Muscle layer of duodenum (tissue), 2 donors: ENCODE measurements around the gene ARR3.
"Not testable (repeated sequence)": the region's sequence is repeated elsewhere in the genome, so short reads cannot be mapped to it uniquely, and the experiment has no call there.

Source experiments
- H3K27ac ChIP-seq: one replicate; pipeline ENCODE4 v1.7.0; 2013; ENCODE audit warnings: mild to moderate bottlenecking, low read length
- H3K27me3 ChIP-seq: one replicate; pipeline ENCODE4 v1.7.0; 2013; ENCODE audit warnings: low read depth, mild to moderate bottlenecking, control low read depth, low read length
- H3K36me3 ChIP-seq, 2 donors: one replicate each; pipeline ENCODE4 v1.7.0; 2013; ENCODE audit warnings: low read length in 2 of 2, control low read depth in 1 of 2, mild to moderate bottlenecking in 1 of 2; ENCODE audit not compliant: insufficient read depth in 2 of 2, control insufficient read depth in 1 of 2
- H3K4me1 ChIP-seq, 2 donors: one replicate each; pipeline ENCODE4 v1.7.0; 2013; ENCODE audit warnings: low read length in 2 of 2, mild to moderate bottlenecking in 2 of 2, control low read depth in 1 of 2, moderate library complexity in 1 of 2; ENCODE audit not compliant: insufficient read depth in 2 of 2, control insufficient read depth in 1 of 2
- H3K4me3 ChIP-seq, 2 donors: one replicate each; pipeline ENCODE4 v1.7.0; 2013; ENCODE audit warnings: low read length in 2 of 2, low read depth in 1 of 2, mild to moderate bottlenecking in 1 of 2
- H3K9me3 ChIP-seq, 2 donors: one replicate each; pipeline ENCODE4 v1.7.0; 2013; ENCODE audit warnings: low read length in 2 of 2, control low read depth in 1 of 2, mild to moderate bottlenecking in 1 of 2; ENCODE audit not compliant: control insufficient read depth in 1 of 2
- donor health status: healthy.

The ARR3 gene

DNA sequence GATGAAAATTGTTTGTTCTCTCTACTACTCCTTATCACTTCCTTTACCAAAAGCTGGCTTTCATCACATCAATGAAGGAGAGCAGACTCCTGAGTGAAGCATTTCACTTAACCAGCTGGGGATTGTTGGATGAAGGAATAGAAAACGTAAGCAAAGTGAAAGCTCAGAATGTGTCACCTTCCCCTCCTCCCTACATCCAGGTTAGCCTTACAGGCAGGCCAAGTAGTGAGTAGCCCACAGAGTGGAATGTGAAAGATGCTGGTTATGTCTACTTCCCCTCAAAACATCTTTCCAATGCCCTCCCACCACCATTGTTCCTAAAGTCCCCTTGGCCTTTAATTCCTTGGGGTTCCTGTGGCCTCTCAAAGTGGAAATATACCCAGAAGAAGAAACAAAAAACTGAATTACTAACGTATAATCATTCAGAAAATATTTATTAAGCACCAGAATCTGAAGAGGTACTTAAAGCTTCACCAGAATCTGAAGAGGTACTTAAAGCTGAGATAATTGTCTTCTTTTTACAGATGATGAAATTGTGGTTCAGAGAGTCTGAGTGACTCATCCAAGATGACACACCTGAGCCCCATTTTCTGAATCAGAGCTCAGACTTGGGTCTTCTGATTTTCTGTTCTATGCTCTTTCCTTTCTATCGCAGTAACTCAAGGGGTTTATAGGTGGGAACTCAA, 14.6 kb upstream of the ARR3 start:
- no peaks in the 10 kb centered on the region for H3K9me3 ChIP-seq

DNA sequence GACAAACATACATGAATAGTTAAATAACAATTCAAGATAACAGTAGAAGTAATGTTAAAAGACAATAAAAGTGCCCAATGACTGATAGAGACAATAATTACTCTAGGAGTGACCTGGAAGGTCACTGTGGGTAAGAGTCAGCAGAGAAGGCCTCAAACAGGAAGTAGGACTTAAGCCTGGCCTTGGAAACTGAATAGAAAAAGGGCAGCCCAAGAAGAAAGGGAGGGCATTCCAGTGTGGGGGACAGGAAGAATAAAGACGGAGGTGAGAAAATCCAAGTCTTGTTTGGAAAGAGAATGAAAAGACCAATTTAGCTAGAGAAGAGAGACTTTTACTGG, 14.1 kb upstream of the ARR3 start:
- Histone ChIP-seq H3K36me3 (no peaks in the 10 kb centered on the region), H3K4me3 (no peak overlapping the region), H3K4me1 (no peaks in the 10 kb centered on the region), H3K27me3 (no peaks in the 10 kb centered on the region), H3K27ac (no peak overlapping the region), H3K9me3 (no peaks in the 10 kb centered on the region)

More for the DNA sequence above, 14.6 kb upstream of the ARR3 start:
- Histone ChIP-seq H3K4me3 (no peak overlapping the region), H3K27me3 (no peaks in the 10 kb centered on the region), H3K27ac (no peak overlapping the region), H3K36me3 (no peaks in the 10 kb centered on the region), H3K4me1 (no peaks in the 10 kb centered on the region)

DNA sequence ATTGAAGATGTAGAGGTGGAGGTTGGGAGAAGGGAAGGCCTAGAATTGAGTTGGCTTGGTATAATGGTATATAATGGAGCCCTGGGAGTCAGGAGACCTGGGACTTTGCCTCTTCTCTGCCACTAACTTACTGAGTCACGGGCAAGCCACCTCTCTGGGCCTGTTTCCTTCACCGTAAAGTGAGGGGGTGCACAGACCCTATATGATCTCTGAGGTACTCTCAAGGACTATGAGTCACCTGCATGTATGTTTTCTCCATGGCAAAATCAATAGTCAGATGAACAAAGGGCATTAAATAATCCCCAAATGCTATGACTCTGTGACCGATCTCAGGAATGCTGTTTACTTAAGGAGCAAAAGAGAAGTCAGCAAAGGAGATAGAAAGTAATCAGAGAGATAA, 13.2 kb upstream of the ARR3 start:
- H3K27ac ChIP-seq = no peak overlapping the region
- H3K27me3 ChIP-seq = no peaks in the 10 kb centered on the region
- no peaks in the 10 kb centered on the region for H3K36me3 ChIP-seq
- no peaks in the 10 kb centered on the region for H3K9me3 ChIP-seq
- H3K4me3 ChIP-seq = no peak overlapping the region
- H3K4me1 ChIP-seq = no peaks in the 10 kb centered on the region

GRCh38 chrX:70255452-70255851, 12.7 kb upstream of the ARR3 start:
- H3K4me3 ChIP-seq = no peak overlapping the region
- H3K27ac ChIP-seq = no peak overlapping the region
- no peaks in the 10 kb centered on the region for H3K9me3 ChIP-seq
- H3K27me3 ChIP-seq = no peaks in the 10 kb centered on the region
- H3K36me3 ChIP-seq = no peaks in the 10 kb centered on the region
- no peaks in the 10 kb centered on the region for H3K4me1 ChIP-seq

DNA sequence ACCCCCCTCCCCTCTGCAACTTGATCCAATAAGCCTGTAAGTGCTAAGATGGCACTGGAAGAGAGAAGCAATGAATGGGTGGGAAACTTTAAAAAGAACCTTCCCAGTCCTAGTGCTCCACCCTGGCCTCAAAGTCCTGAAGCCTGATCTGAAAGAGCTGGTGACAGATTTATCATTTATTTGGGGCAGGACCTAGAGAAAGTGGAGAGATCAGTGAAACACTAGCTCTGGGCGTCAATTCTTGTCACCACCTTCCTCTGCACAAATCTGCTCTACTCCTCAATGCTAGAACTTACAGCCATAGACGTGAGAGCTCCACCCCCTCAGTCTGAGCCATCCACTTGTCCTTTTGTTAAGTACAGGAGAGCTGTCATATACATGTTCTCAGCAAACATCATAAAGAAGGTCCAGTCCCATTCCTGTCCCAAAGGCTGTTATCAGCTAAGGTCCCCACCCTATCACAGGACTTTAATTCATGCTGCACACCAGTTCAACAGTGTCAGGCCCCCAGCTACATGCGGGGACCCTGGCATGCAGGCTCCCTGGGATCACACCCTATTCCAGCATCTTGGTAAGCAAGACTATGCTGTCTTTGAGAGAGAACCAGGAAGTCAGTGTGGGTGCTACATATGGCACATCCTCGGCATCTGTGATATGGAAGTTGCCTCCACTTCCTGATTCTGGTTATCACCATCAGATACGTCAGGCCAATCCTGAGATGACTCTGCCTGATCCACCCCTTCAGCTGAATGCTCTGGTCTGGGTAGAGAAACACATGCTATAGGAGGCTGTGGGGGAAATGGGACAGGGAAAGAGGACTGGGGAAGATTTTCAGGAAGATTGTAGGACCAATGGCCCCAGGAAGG, 10.5 kb upstream of the ARR3 start:
- H3K9me3 ChIP-seq = no peaks in the 10 kb centered on the region
- H3K27ac ChIP-seq = no peak overlapping the region

DNA sequence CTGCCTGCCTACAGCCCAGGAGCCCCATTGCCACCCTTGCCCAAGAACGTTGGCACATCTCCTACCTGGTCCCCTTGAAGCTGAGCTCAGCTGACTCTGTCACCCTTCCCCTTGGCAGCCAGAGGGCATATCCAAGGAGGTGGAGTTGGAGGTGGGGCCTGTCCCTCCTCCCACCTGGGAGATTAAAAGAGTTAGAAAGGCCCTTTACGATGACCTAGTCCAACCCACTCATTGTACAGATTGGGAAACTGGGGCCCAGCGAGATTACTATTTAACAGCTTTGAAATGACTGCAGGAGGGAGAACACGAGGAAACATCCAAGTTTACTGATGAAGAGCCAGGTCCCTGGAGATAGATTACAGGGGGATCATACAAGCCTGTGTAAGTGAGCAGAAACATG, 8.0 kb upstream of the ARR3 start, which contains the start of gene P2RY4:
Gene P2RY4, minus strand, starts transcription at position 101 of the 400 bp plus-strand sequence. CDS start 580 bp downstream, outside the sequence.
- Histone ChIP-seq H3K27me3 (no peaks in the 10 kb centered on the region), H3K36me3 (no peaks in the 10 kb centered on the region), H3K4me3 (no peak within 1 kb of the TSS), H3K4me1 (no peaks in the 10 kb centered on the region), H3K27ac (no peak within 1 kb of the TSS), H3K9me3 (no peaks in the 10 kb centered on the region)

More for the DNA sequence above, 10.5 kb upstream of the ARR3 start:
- Histone ChIP-seq H3K4me3 (no peak overlapping the region), H3K36me3 (no peaks in the 10 kb centered on the region), H3K4me1 (no peaks in the 10 kb centered on the region), H3K27me3 (no peaks in the 10 kb centered on the region)

DNA sequence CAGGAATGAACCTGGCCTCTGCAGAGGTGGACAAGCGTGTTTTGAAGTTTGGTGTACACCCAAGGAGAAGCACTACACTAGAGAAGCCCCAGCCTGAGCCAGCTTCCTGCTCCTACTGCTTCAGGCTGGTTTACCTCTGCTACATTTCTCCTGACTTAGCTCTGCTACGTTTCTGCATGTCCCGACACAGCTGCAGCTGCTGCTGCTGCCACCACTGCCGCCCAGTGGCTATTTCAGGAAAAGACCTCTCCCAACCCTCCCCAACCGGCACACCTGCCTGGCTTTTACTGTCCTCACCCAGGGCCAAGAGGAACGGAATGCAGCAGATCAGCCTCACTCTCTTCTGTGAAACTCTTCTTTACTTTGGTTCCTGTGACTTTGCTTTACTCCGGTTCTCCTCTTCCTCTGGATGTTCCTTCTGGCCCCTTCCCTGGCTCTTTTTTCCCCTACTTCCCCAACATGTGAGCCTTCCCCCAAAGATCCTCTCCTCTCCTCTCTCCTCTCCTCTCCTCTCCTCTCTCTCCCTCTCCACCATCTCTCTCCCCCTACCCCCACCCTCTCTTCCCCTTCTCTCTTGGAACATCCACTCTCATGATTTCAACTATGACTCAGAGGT, 5.1 kb upstream of the ARR3 start:
- no peaks in the 10 kb centered on the region for H3K4me1 ChIP-seq
- H3K4me3 ChIP-seq = no peak overlapping the region
- H3K27ac ChIP-seq = no peak overlapping the region
- no peaks in the 10 kb centered on the region for H3K9me3 ChIP-seq
- no peaks in the 10 kb centered on the region for H3K36me3 ChIP-seq
- H3K27me3 ChIP-seq = no peaks in the 10 kb centered on the region

GRCh38 chrX:70264784-70265183, 3.4 kb upstream of the ARR3 start:
- Histone ChIP-seq H3K27me3 (no peaks in the 10 kb centered on the region), H3K27ac (no peak overlapping the region), H3K4me1 (no peaks in the 10 kb centered on the region), H3K36me3 (no peaks in the 10 kb centered on the region), H3K9me3 (no peaks in the 10 kb centered on the region), H3K4me3 (no peak overlapping the region)

DNA sequence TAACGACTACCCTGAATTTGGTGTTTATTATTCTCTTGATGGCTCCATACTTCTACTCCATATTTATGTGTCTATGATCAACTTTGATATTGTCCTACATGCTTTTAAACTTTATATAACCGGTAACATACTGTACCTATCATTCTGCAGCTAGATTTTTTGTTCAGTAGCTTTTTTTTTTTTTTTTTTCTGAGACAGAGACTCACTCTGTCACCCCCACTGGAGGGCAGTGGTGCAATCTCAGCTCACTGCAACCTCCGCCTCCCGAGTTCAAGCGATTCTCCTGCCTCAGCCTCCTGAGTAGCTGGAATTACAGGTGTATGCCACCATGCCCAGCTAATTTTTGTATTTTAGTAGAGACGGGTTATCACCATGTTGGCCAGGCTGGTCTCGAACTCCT, 5.9 kb downstream of the ARR3 start:
- H3K9me3 ChIP-seq, H3K27me3 ChIP-seq, H3K4me3 ChIP-seq: not testable (repeated sequence)

DNA sequence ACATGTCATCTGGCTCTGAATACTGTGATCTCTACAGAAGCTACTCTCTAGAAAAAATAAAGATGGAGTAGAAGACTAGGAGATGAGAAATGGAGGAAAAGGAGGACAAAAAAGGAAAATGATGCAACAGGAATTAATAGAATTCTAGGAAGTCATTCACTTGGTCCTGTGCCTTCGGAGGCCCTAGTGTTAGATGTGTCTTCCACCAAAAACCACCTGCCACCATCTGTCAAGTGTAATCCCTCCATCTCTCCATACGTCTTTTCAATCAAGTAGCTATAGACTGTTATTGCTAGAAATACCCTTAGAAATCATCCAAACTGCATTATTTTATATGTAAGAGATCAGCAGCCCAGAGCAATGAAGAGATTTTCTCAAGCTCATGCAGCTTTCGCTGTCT, 10.9 kb downstream of the ARR3 start:
- Histone ChIP-seq H3K27ac (no peak overlapping the region), H3K27me3 (no peaks in the 10 kb centered on the region), H3K4me3 (no peak overlapping the region), H3K9me3 (no peaks in the 10 kb centered on the region), H3K4me1 (no peaks in the 10 kb centered on the region), H3K36me3 (peaks cover 0 to 21% of the 10 kb centered on the region in 2 donors)

More for the DNA sequence above, 5.9 kb downstream of the ARR3 start:
- H3K27ac ChIP-seq, H3K4me1 ChIP-seq, H3K36me3 ChIP-seq: not testable (repeated sequence)

- H3K4me3 ChIP-seq = no peak overlapping the region
- H3K4me1 ChIP-seq = no peaks in the 10 kb centered on the region
- H3K27me3 ChIP-seq = no peaks in the 10 kb centered on the region
- H3K36me3 ChIP-seq = peaks cover 0 to 28% of the 10 kb centered on the region in 2 donors
- no peaks in the 10 kb centered on the region for H3K9me3 ChIP-seq
- no peak overlapping the region for H3K27ac ChIP-seq
Observed at GRCh38 chrX:70280573-70280972, 12.4 kb downstream of the ARR3 start.
